Activated naive CD8-positive, alpha-beta T cell (primary cell): ENCODE results near the gene SPEN.
A peak's percentile ranks its signal among the peaks of the same experiment; 100 is the strongest.

Experiments
- H3K27ac Mint-ChIP-seq: one replicate; pipeline ENCODE4 v1.8.0; 2021; ENCODE audit warnings: mixed read lengths
- H3K27me3 Mint-ChIP-seq: one replicate; pipeline ENCODE4 v1.8.0; 2021; ENCODE audit warnings: mixed read lengths
- H3K36me3 Mint-ChIP-seq: one replicate; pipeline ENCODE4 v1.8.0; 2021; ENCODE audit warnings: mixed read lengths
- H3K4me1 Mint-ChIP-seq: one replicate; pipeline ENCODE4 v1.8.0; 2021; ENCODE audit warnings: low read depth, mixed read lengths
- H3K4me3 Mint-ChIP-seq: one replicate; pipeline ENCODE4 v1.8.0; 2021; ENCODE audit warnings: mild to moderate bottlenecking, mixed read lengths
- H3K9me3 Mint-ChIP-seq: one replicate; pipeline ENCODE4 v1.8.0; 2021; ENCODE audit warnings: low read depth, mixed read lengths

The SPEN gene

DNA sequence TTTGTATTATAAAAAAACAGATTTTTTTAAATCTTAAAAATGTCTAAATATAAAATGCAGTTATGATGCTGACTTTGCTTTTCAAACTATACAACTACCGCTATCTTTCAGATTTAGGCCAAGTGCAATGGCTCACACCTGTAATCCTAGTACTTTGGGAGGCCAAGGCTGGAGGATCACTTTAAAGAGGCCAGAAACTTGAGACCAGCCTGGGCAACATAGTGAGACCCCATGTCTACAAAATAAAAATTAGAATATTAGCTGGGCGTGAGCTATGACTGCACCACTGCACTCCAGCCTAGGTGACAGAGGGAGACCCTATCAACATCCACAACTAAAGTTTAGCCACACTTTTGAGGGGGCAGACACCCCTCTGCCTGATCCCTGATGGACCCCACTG is 108.0 kb downstream of the SPEN start:
- Mint-ChIP-seq H3K4me1 (peaks cover 91% of the 10 kb centered on the region), H3K27ac (peak overlapping the region; percentile 97), H3K9me3 (no peaks in the 10 kb centered on the region), H3K4me3 (peak overlapping the region; percentile 59), H3K36me3 (peaks cover 17% of the 10 kb centered on the region), H3K27me3 (no peaks in the 10 kb centered on the region)

DNA sequence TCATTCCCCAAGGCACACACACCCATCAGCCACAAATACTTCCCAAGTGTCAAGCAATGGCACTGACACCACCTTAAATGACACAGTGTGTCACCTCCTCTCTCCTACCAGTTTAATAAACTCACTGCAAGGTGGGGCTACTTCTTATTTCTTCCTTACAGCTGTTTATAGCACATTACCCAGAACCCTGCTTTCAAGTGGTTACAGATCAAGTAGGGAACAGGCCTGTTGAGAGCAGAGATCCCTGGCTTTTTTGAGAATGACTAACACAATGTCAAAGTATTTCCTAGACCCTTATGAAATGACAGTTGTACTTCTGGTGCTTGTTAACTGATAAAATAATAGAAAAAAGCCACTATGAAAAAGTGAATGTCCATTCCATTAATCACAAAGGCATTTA is 108.6 kb downstream of the SPEN start:
- peak overlapping the region; percentile 59 for H3K4me3 Mint-ChIP-seq
- H3K4me1 Mint-ChIP-seq, result peaks cover 91% of the 10 kb centered on the region
- peaks cover 17% of the 10 kb centered on the region for H3K36me3 Mint-ChIP-seq
- H3K27me3 Mint-ChIP-seq, result no peaks in the 10 kb centered on the region
- no peaks in the 10 kb centered on the region for H3K9me3 Mint-ChIP-seq
- H3K27ac Mint-ChIP-seq, result peak overlapping the region; percentile 97

DNA sequence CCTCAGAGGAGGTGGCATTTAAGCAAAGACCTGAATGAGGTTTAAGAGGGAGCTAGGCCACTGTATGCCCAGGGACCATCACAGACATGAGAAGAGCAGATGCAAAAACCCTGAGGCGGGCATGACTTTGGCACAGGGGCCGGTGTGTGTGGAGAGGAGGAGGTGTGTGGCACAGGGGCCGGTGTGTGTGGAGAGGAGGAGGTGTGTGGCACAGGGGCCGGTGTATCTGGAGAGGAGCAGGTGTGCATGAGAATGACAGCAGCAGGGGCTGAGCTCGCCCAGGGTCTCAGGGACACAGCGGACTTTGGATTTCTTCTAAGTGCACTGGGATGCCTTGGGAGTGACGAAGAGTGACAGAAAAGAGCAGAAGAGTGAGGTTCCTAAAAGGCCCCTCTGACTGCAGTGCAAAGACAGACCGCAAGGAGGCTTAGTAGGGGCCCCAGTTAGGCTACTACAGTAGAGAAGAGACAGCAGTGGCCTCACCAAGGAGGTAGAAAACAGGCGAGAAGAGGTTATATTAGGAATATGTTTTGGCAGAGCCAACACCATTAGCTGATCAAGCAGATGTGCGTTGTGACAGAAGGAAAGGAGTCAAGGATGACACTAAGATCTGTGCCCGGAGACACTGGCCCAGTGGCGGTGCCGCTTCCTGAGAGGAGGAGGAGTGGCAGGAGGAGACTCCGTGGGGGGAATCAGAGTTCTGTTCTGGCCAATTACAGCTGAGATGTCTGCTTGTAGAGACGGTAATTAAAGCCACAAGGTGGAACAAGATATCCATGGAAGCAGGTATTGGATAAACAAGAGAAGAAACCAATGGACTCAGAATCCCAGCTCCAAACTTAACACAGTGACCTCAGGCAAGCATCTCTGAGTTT is 110.0 kb downstream of the SPEN start:
- Mint-ChIP-seq H3K9me3 (no peaks in the 10 kb centered on the region), H3K27ac (peak overlapping the region; percentile 94), H3K36me3 (peaks cover 17% of the 10 kb centered on the region), H3K27me3 (no peaks in the 10 kb centered on the region), H3K4me1 (peaks cover 88% of the 10 kb centered on the region), H3K4me3 (peak overlapping the region; percentile 41)

DNA sequence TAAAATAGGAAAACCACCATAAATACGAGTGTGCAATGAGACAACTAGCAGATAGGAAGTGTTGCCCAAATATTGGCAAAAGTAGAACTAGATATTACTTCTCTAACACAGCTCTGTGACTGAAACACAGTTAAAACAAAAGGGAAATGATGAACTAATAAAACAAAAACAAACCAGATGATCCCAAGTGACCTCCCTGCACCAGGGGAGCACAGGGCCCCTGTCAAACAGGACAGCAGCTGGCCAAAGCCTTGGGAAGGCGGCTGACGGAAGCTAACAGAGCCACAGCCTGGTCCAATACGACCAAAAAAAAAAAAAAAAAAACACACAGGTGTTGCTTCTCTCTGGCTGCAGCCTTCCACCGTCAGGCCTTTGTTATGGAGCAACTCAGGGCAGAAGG is 110.6 kb downstream of the SPEN start:
- peak overlapping the region; percentile 94 for H3K27ac Mint-ChIP-seq
- H3K4me3 Mint-ChIP-seq, result peak overlapping the region; percentile 53
- H3K27me3 Mint-ChIP-seq, result no peaks in the 10 kb centered on the region
- peaks cover 88% of the 10 kb centered on the region for H3K4me1 Mint-ChIP-seq
- no peaks in the 10 kb centered on the region for H3K9me3 Mint-ChIP-seq
- H3K36me3 Mint-ChIP-seq, result peaks cover 13% of the 10 kb centered on the region

DNA sequence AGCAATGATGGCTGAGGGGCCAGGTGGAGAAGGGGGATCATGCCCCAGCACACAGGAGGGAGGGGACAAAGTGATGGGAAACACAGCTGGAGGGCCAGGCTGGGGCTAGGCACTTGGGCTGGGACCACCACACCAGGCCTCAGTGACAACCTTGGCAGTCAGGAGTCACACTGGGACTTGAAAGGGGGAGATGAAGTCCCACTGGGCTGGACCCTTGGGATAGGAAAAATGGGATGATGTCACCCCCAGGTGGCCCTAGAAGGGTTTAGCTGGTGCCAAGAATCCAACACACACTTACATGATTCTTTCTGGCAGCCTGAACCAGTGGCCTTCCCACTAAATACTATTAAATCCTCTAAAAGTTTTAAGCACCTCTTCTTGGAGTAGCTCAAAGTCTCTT is 111.3 kb downstream of the SPEN start:
- Mint-ChIP-seq H3K27ac (peak overlapping the region; percentile 94), H3K4me1 (peaks cover 90% of the 10 kb centered on the region), H3K36me3 (peaks cover 11% of the 10 kb centered on the region), H3K27me3 (no peaks in the 10 kb centered on the region), H3K4me3 (peak overlapping the region; percentile 60), H3K9me3 (no peaks in the 10 kb centered on the region)

DNA sequence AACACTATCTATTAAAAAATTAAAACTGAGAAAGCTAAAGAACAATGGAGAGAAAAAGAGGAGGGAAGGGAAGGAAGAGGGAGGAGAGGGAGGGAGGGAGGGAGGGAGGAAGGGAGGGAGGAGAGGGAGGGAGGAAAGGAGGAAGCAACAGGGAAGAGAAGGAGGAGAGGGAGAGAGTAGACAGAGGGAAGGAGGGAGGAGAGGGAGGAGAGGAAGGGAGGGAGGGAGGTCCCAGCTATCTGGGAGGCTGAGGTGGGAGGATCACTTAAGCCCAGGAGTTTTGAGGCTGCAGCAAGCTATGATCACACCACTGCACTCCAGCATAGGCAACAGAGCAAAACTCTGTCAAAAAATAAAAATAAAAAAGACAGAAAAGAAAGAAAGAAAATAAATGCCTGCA is 111.9 kb downstream of the SPEN start:
- no peaks in the 10 kb centered on the region for H3K9me3 Mint-ChIP-seq
- H3K27me3 Mint-ChIP-seq, result no peaks in the 10 kb centered on the region
- peaks cover 89% of the 10 kb centered on the region for H3K4me1 Mint-ChIP-seq
- H3K27ac Mint-ChIP-seq, result peak overlapping the region; percentile 94
- peak overlapping the region; percentile 62 for H3K4me3 Mint-ChIP-seq
- H3K36me3 Mint-ChIP-seq, result peaks cover 12% of the 10 kb centered on the region

DNA sequence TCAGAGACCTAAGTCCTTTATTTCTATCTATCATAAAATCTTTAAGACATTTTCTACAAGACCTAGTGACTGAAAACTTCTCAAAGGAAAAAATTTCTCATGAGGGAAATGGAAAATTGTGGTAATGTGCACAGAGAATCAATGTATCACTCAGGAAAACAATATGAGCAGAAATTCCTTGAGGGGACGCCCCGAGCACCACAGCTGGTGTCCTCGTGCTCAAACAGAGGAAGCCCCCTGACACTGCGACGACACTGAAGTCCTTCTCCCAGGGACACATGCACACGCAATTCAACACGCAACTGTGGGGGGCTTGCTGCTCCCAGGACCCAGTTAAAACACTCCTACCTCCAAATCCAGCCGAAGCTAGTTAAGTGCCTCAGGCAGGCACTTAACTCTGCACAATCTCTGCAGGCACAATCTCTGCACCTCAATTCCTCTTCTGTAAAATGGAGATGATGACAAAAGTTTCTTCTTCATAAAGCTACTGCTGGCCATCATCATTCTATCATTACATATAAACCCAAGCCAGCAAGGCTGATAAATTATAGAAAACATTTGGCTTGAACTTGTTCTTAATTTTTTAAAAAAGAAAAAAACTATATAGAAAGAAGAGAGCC is 112.4 kb downstream of the SPEN start:
- H3K27ac Mint-ChIP-seq, result peak overlapping the region; percentile 94

DNA sequence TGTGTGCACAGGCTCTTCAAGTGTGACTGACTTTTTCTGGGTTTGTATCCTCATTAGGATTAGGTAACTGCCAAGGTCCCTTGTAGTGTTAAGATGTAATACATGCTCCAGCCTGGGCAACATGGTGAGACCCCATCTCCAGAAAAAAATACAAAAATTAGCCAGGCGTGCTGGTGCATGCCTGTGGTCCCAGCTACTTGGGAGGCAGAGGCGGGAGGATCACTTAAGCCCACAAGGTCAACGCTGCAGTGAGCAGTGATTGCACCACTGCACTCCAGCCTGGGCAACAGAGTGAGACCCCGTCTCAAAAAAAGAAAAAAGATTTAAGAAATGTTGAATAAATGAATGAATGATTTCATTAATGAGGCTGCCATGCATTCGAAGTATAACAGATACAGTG is 113.3 kb downstream of the SPEN start:
- Mint-ChIP-seq H3K27me3 (no peaks in the 10 kb centered on the region), H3K27ac (peak overlapping the region; percentile 94), H3K9me3 (no peaks in the 10 kb centered on the region), H3K4me3 (no peak overlapping the region), H3K4me1 (peaks cover 90% of the 10 kb centered on the region), H3K36me3 (peaks cover 10% of the 10 kb centered on the region)

More for the DNA sequence above, 112.4 kb downstream of the SPEN start:
- Mint-ChIP-seq H3K4me1 (peaks cover 89% of the 10 kb centered on the region), H3K36me3 (peaks cover 13% of the 10 kb centered on the region), H3K4me3 (peak overlapping the region; percentile 62), H3K9me3 (no peaks in the 10 kb centered on the region), H3K27me3 (no peaks in the 10 kb centered on the region)

DNA sequence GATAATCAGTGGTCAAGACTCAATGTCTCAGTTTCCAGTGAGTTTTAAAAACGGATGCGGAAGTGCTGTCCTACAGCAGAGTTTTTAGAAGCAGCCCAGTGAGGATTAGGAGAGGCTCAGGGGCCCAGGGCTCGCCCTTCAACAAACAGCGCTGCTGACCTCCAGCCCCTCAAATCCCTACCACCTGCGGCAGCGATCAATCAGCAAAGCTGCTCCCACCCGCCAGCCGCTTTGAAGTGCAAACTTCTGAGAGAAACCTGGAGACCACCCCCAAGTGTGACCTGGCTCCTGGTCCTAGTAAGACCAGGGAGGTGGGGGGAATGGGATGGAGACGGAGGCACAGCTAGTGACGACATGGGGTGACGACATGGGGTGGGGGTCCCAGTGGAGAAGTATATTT is 114.0 kb downstream of the SPEN start:
- Mint-ChIP-seq H3K4me1 (peaks cover 90% of the 10 kb centered on the region), H3K27ac (peak overlapping the region; percentile 94), H3K4me3 (no peak overlapping the region), H3K36me3 (peaks cover 5% of the 10 kb centered on the region), H3K27me3 (no peaks in the 10 kb centered on the region), H3K9me3 (no peaks in the 10 kb centered on the region)

DNA sequence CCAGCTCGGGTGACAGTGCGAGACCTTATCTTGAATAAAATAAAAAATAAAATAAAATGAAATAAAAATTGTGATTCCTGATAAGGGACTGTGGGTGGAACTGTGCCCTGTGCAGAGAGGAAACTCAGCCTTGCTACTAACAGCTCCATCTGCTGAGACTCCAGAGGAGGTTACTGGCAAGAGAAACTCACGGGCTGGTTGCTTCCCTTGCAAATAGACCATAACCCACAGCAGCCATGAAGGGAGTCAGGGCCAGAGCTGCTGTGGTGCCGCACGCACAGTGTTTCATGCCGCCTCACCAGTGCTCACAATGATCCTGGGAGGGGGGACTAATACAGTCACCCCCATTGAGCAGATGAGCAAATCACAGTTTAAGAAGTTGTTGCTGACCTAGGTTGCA is 114.7 kb downstream of the SPEN start:
- no peaks in the 10 kb centered on the region for H3K27me3 Mint-ChIP-seq
- H3K36me3 Mint-ChIP-seq, result peaks cover 3% of the 10 kb centered on the region
- H3K27ac Mint-ChIP-seq, result peak overlapping the region; percentile 94
- H3K4me1 Mint-ChIP-seq, result peaks cover 89% of the 10 kb centered on the region
- peak overlapping the region; percentile 13 for H3K4me3 Mint-ChIP-seq
- H3K9me3 Mint-ChIP-seq, result no peaks in the 10 kb centered on the region

DNA sequence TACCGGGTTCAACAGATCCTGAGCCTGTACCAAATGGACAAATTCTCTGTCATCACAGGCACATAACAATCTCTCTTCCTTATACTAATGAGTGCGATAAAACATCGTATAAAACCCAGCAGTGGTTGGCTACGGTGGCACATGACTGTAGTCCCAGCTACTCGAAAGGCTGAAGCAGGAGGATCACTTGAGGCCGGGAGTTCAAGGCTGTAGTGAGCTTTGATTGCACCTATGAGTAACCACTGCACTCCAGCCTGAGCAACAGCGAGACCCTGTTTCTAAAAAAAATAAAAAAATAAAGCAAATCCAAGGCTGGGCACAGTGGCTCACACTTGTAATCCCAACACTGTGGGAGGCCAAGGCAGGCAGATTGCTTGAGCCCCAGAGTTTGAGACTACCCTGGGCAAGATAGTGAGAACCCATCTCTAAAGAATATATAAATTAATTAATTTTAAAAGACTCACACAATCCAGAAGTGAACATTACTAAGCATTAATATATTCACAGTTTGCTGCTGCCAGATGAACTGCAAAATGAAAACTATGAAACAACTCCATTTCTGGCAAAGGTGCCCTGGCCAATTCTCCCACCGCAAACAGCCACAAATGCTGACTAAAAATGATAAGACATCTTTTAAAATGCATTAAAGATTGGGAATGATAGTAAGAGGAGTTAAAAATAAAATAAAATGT is 115.3 kb downstream of the SPEN start:
- H3K36me3 Mint-ChIP-seq, result peaks cover 3% of the 10 kb centered on the region
- H3K9me3 Mint-ChIP-seq, result no peaks in the 10 kb centered on the region
- peak overlapping the region; percentile 99 for H3K27ac Mint-ChIP-seq
- H3K27me3 Mint-ChIP-seq, result no peaks in the 10 kb centered on the region
- H3K4me1 Mint-ChIP-seq, result peaks cover 89% of the 10 kb centered on the region
- peak overlapping the region; percentile 86 for H3K4me3 Mint-ChIP-seq

DNA sequence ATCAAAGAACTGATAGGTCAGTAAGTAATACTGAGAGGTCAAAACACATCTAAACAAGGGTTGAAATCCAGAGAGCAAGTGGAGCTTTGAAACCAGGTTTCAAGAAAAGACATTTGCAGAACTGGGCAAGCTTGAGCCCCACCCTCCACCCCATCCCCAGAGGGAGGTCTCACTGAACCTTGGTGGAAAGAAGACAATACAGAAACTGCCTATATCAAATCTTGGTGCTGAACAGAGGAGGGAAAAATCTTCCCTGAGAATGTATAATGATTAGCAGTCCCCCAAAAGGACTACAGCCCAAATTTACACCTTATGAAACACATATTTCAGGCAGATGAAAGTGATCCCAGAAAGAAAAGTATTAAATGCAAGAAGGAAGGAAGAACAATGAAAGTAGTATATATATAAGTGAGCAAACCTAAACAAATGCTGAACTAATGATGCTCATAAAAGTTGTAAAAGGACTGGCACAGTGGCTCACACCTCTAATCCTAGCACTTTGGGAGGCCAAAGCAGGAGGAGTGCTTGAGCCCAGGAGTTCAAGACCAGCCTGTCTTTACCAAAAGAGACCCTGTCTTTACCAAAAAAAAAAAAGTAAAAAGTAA is 116.0 kb downstream of the SPEN start:
- no peaks in the 10 kb centered on the region for H3K27me3 Mint-ChIP-seq
- peak overlapping the region; percentile 99 for H3K27ac Mint-ChIP-seq
- H3K9me3 Mint-ChIP-seq, result no peaks in the 10 kb centered on the region
- H3K36me3 Mint-ChIP-seq, result peaks cover 3% of the 10 kb centered on the region
- H3K4me1 Mint-ChIP-seq, result peaks cover 89% of the 10 kb centered on the region
- H3K4me3 Mint-ChIP-seq, result peak overlapping the region; percentile 86

DNA sequence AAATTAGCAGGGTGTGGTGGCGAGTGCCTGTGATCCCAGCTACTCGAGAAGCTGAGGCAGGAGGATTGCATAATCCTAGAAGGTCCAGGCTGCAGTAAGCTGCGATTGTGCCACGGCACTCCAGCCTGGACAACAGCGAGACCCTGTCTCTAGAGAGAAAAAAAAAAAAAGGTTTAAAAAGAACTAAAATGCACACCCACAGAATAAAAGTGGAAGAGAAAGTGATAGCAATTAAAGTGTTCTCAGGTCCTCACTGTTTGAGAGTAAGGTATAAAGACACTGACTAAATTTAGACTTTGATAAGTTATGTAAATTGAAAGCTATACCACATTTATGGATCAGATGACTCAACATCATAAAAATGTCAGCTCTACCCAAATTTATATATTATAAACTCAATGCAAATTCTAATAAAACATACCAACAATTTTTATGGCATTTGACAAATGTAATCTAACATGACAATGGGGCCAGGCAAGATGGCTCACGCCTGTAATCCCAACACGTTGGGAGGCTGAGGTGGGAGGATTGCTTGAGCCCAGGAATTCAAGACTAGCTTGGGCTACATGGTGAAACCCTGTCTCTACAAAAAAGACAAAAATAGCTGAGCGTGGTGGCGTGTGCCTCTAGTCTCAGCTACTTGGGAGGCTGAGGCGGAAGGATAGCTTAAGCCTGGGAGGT is 116.6 kb downstream of the SPEN start:
- H3K4me1 Mint-ChIP-seq, result peaks cover 83% of the 10 kb centered on the region
- H3K27ac Mint-ChIP-seq, result peak overlapping the region; percentile 99
- H3K36me3 Mint-ChIP-seq, result peaks cover 3% of the 10 kb centered on the region
- H3K4me3 Mint-ChIP-seq, result peak overlapping the region; percentile 86
- no peaks in the 10 kb centered on the region for H3K27me3 Mint-ChIP-seq
- no peaks in the 10 kb centered on the region for H3K9me3 Mint-ChIP-seq

DNA sequence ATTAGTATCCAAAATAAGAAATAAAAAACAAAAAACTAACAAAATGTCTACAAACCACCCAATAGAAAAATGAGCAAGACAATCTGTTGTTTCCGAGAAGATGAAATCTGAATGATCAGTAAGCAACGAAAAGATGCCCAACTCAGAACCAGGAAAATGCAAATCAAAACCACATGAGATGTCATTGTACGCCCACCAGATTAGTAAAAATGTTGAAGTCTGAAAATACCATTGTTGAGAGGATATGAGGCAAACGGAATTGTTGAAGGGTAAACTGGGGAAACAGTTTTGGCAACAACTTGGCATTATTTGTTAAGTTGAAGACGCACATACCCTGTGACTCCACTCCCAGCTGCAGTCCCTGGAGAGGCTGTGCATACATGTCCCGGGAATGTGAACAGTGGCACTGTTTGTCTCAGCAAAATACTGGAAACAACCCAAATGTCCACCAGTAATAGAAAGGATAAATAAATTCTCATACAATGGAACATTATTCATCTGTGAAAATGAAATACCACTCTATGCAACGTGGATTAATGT is 117.8 kb downstream of the SPEN start:
- Mint-ChIP-seq H3K4me3 (peak overlapping the region; percentile 86), H3K36me3 (peaks cover 8% of the 10 kb centered on the region), H3K9me3 (no peaks in the 10 kb centered on the region), H3K27ac (peak overlapping the region; percentile 99), H3K4me1 (peaks cover 77% of the 10 kb centered on the region), H3K27me3 (no peaks in the 10 kb centered on the region)
